HEK293T (cell line): ENCODE results near the gene SMIM5.

Experiments
- CTBP1 ChIP-seq: fragments of 450-650 bp; IDR thresholded peaks from 2 replicates; pipeline ENCODE4 v1.6.1; 2016; ENCODE audit warnings: borderline replicate concordance
- L3MBTL2 ChIP-seq: fragments of 450-650 bp; conservative IDR thresholded peaks from 2 replicates; pipeline ENCODE4 v1.6.1; 2016; ENCODE audit warnings: mild to moderate bottlenecking
- TARDBP ChIP-seq: fragments of 450-650 bp; IDR thresholded peaks from 2 replicates; pipeline ENCODE4 v1.6.1; 2016

- no peak for TF ChIP-seq L3MBTL2
- TF ChIP-seq TARDBP = no peak
- no peak for TF ChIP-seq CTBP1
Measured at GRCh38 chr17:75662511-75662910, 29.3 kb downstream of the SMIM5 start.
